ENCODE results near the gene MPC2.
"Not testable (repeated sequence)": the region's sequence is repeated elsewhere in the genome, so short reads cannot be mapped to it uniquely, and the experiment has no call there.

The MPC2 gene

GRCh38 chr1:167909691-167910180 lies 27.1 kb downstream of the MPC2 start:
- Histone ChIP-seq H3K9ac (ENCODE audit: low read depth in 1 of 2, low read length in 2 of 2) (no peak overlapping the region), H3K36me3 (ENCODE audit: control insufficient read depth in 1 of 2, insufficient read depth in 2 of 2, low read length in 2 of 2) (peaks cover 0 to 8% of the 10 kb centered on the region in 2 donors)

GRCh38 chr1:167905671-167906070 lies 31.2 kb downstream of the MPC2 start:
- Histone ChIP-seq H3K9me3 (ENCODE audit: control insufficient read depth in 1 of 2, low read length in 2 of 2) (peaks cover 6 to 8% of the 10 kb centered on the region in 2 donors), H3K36me3 (ENCODE audit: control insufficient read depth in 1 of 2, insufficient read depth in 2 of 2, low read length in 2 of 2) (no peaks in the 10 kb centered on the region), H3K4me1 (ENCODE audit: control insufficient read depth in 1 of 2, insufficient read depth in 2 of 2, low read length in 2 of 2) (peaks cover 0 to 3% of the 10 kb centered on the region in 2 donors), H3K4me3 (ENCODE audit: low read depth in 1 of 2, low read length in 2 of 2) (no peak overlapping the region), H3K9ac (ENCODE audit: low read depth in 1 of 2, low read length in 2 of 2) (no peak overlapping the region), H3K27me3 (ENCODE audit: control insufficient read depth in 1 of 2, insufficient read depth in 2 of 2, low read length in 2 of 2) (no peaks in the 10 kb centered on the region), H3K27ac (ENCODE audit: low read depth, low read length) (no peak overlapping the region)

More at GRCh38 chr1:167909691-167910180, 27.1 kb downstream of the MPC2 start:
- Histone ChIP-seq H3K9me3 (ENCODE audit: control insufficient read depth in 1 of 2, low read length in 2 of 2) (peaks cover 6 to 8% of the 10 kb centered on the region in 2 donors), H3K27ac (ENCODE audit: low read depth, low read length) (no peak overlapping the region), H3K27me3 (ENCODE audit: control insufficient read depth in 1 of 2, insufficient read depth in 2 of 2, low read length in 2 of 2) (no peaks in the 10 kb centered on the region), H3K4me3 (ENCODE audit: low read depth in 1 of 2, low read length in 2 of 2) (no peak overlapping the region), H3K4me1 (ENCODE audit: control insufficient read depth in 1 of 2, insufficient read depth in 2 of 2, low read length in 2 of 2) (peaks cover 0 to 3% of the 10 kb centered on the region in 2 donors)

DNA sequence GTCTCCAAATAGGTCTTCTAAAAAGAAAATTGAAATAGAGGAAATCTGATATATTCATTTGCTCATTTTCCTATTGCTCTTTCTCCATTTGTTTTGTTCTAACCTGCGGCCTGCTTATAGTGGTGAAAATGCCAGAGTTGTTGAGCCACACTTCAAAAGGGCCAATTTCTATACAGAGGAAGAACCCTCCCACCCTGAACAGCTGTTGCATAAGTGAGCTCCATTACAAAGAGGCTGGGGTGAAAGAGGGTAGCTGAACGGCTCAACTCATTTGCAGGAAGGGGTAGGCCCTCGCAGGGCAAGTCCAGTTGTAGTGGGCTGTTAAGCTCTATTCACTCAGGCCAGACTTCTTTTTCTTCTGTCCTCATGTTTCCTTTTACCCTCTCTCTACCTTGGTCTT lies 31.7 kb downstream of the MPC2 start:
- Histone ChIP-seq H3K4me1 (ENCODE audit: control insufficient read depth in 1 of 2, insufficient read depth in 2 of 2, low read length in 2 of 2) (no peaks in the 10 kb centered on the region), H3K9me3 (ENCODE audit: control insufficient read depth in 1 of 2, low read length in 2 of 2) (peaks cover 6 to 7% of the 10 kb centered on the region in 2 donors), H3K27ac (ENCODE audit: low read depth, low read length) (no peak overlapping the region), H3K9ac (ENCODE audit: low read depth in 1 of 2, low read length in 2 of 2) (no peak overlapping the region), H3K36me3 (ENCODE audit: control insufficient read depth in 1 of 2, insufficient read depth in 2 of 2, low read length in 2 of 2) (no peaks in the 10 kb centered on the region), H3K27me3 (ENCODE audit: control insufficient read depth in 1 of 2, insufficient read depth in 2 of 2, low read length in 2 of 2) (no peaks in the 10 kb centered on the region), H3K4me3 (ENCODE audit: low read depth in 1 of 2, low read length in 2 of 2) (no peak overlapping the region)

DNA sequence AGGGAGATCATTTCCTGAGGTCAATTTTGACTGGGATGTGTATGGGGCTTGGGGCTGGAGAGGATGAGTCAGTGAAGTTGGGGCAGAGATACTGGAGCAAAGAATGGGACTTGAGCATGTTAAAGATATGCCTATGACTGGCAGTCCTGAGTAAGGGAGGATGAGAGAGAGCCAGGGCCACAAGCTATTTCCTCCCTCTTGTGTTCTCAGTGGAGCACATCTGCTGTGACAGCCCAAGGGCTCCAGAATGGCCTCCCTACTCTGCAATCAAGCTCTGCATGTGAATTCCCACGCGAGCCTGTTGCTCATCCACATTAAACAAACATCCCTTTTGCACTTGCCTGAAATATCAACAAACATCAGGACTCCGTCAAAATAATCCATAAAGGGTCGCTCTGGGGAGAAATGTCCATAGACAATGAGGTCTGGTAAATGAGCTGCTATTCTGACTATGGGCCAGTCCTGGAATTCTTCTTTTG lies 32.2 kb downstream of the MPC2 start:
- Histone ChIP-seq H3K4me3 (ENCODE audit: low read depth in 1 of 2, low read length in 2 of 2) (no peak overlapping the region), H3K36me3 (ENCODE audit: control insufficient read depth in 1 of 2, insufficient read depth in 2 of 2, low read length in 2 of 2) (no peaks in the 10 kb centered on the region), H3K4me1 (ENCODE audit: control insufficient read depth in 1 of 2, insufficient read depth in 2 of 2, low read length in 2 of 2) (no peaks in the 10 kb centered on the region), H3K27me3 (ENCODE audit: control insufficient read depth in 1 of 2, insufficient read depth in 2 of 2, low read length in 2 of 2) (no peaks in the 10 kb centered on the region), H3K27ac (ENCODE audit: low read depth, low read length) (no peak overlapping the region), H3K9me3 (ENCODE audit: control insufficient read depth in 1 of 2, low read length in 2 of 2) (peaks cover 2 to 3% of the 10 kb centered on the region in 2 donors), H3K9ac (ENCODE audit: low read depth in 1 of 2, low read length in 2 of 2) (no peak overlapping the region)

DNA sequence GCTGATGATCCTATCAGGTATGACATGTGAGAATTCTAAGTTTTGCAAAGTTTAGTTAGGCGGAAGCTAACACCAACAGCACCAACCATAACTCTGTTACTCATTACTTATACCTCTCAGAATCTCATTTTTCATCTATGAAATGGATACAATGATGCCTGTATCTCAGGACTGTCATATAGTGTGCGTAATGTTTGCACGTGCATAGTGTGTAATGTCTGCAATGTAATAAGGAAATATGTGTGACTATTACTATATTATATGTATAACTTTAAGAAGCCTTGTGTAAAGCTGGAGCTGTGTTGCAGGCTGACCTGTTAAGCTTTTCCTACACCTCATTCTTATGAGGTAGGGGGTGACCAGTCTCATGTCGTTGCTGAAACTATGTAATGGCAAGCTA lies 36.0 kb downstream of the MPC2 start:
- Histone ChIP-seq H3K9ac (ENCODE audit: low read depth in 1 of 2, low read length in 2 of 2) (no peak overlapping the region), H3K9me3 (ENCODE audit: control insufficient read depth in 1 of 2, low read length in 2 of 2) (no peaks in the 10 kb centered on the region), H3K27me3 (ENCODE audit: control insufficient read depth in 1 of 2, insufficient read depth in 2 of 2, low read length in 2 of 2) (no peaks in the 10 kb centered on the region), H3K4me1 (ENCODE audit: control insufficient read depth in 1 of 2, insufficient read depth in 2 of 2, low read length in 2 of 2) (no peaks in the 10 kb centered on the region), H3K27ac (ENCODE audit: low read depth, low read length) (no peak overlapping the region), H3K4me3 (ENCODE audit: low read depth in 1 of 2, low read length in 2 of 2) (no peak overlapping the region), H3K36me3 (ENCODE audit: control insufficient read depth in 1 of 2, insufficient read depth in 2 of 2, low read length in 2 of 2) (no peaks in the 10 kb centered on the region)

DNA sequence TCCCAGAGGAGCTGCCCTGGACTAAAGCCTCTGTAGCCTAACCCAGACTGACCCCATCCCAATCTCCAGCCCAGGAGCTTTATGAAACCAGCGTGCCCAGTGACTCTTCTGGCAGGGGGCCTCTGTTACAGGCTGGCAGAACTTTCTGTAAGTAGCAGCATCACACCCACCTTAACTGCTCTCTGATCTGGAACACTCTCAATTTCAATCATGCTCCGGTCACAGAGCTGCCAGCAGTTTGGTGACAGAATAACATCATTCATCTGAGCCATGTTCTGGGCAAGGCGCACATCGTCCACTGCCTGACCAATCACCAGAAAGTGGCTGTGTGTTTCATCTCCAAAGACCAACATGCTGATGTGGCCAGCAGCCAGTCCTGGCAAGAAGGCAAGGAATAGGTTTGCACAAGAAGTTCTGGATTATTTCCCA lies 37.6 kb downstream of the MPC2 start:
- no peak overlapping the region for H3K27ac ChIP-seq (ENCODE audit: low read depth, low read length)
- no peaks in the 10 kb centered on the region for H3K27me3 ChIP-seq (ENCODE audit: control insufficient read depth in 1 of 2, insufficient read depth in 2 of 2, low read length in 2 of 2)
- no peak overlapping the region for H3K9ac ChIP-seq (ENCODE audit: low read depth in 1 of 2, low read length in 2 of 2)
- no peak overlapping the region for H3K4me3 ChIP-seq (ENCODE audit: low read depth in 1 of 2, low read length in 2 of 2)
- no peaks in the 10 kb centered on the region for H3K36me3 ChIP-seq (ENCODE audit: control insufficient read depth in 1 of 2, insufficient read depth in 2 of 2, low read length in 2 of 2)
- no peaks in the 10 kb centered on the region for H3K4me1 ChIP-seq (ENCODE audit: control insufficient read depth in 1 of 2, insufficient read depth in 2 of 2, low read length in 2 of 2)
- H3K9me3 ChIP-seq (ENCODE audit: control insufficient read depth in 1 of 2, low read length in 2 of 2), result no peaks in the 10 kb centered on the region

DNA sequence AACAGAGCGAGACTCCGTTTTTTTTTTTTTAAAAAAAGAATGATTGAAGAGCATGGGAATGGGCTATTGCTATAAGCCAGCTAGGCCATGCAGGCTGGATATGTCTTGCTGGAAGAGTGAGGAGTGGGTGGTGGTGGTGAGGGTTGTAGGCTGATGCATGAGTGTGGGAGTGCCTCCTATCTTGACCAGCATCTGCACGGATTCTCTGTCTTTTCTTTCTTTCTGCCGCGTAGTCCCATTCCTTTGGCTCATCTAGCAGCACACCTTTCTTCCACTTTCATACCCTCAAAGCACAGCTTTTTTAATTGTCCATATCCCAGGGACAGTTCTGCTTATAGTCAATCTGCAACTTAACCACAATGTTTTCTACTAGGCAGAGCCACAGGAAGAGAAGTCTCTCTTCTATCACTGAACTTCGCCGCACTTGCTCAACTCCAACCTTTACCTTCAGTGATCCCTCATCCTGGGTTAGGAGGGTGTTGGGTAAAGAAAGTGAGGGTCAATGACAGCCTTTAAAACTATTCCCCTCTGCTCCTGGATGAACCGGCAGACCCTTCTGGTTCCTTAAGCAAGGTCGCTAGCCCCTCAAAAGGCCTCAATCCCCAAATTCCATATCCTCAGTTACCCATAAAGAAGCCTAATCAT lies 38.2 kb downstream of the MPC2 start:
- Histone ChIP-seq H3K4me1 (ENCODE audit: control insufficient read depth in 1 of 2, insufficient read depth in 2 of 2, low read length in 2 of 2) (no peaks in the 10 kb centered on the region), H3K9me3 (ENCODE audit: control insufficient read depth in 1 of 2, low read length in 2 of 2) (no peaks in the 10 kb centered on the region), H3K27me3 (ENCODE audit: control insufficient read depth in 1 of 2, insufficient read depth in 2 of 2, low read length in 2 of 2) (no peaks in the 10 kb centered on the region), H3K9ac (ENCODE audit: low read depth in 1 of 2, low read length in 2 of 2) (no peak overlapping the region), H3K36me3 (ENCODE audit: control insufficient read depth in 1 of 2, insufficient read depth in 2 of 2, low read length in 2 of 2) (no peaks in the 10 kb centered on the region), H3K27ac (ENCODE audit: low read depth, low read length) (no peak overlapping the region), H3K4me3 (ENCODE audit: low read depth in 1 of 2, low read length in 2 of 2) (no peak overlapping the region)

GRCh38 chr1:167893798-167894197 lies 43.1 kb downstream of the MPC2 start:
- H3K27me3 ChIP-seq (ENCODE audit: control insufficient read depth in 1 of 2, insufficient read depth in 2 of 2, low read length in 2 of 2), result no peaks in the 10 kb centered on the region
- H3K9ac ChIP-seq (ENCODE audit: low read depth in 1 of 2, low read length in 2 of 2), result no peak overlapping the region
- H3K9me3 ChIP-seq (ENCODE audit: control insufficient read depth in 1 of 2, low read length in 2 of 2), result no peaks in the 10 kb centered on the region
- H3K36me3 ChIP-seq (ENCODE audit: control insufficient read depth in 1 of 2, insufficient read depth in 2 of 2, low read length in 2 of 2), result no peaks in the 10 kb centered on the region
- H3K4me3 ChIP-seq (ENCODE audit: low read depth in 1 of 2, low read length in 2 of 2), result no peak overlapping the region
- H3K27ac ChIP-seq (ENCODE audit: low read depth, low read length), result no peak overlapping the region
- no peaks in the 10 kb centered on the region for H3K4me1 ChIP-seq (ENCODE audit: control insufficient read depth in 1 of 2, insufficient read depth in 2 of 2, low read length in 2 of 2)

GRCh38 chr1:167890400-167890799 lies 46.5 kb downstream of the MPC2 start:
- Histone ChIP-seq H3K4me3 (ENCODE audit: low read depth in 1 of 2, low read length in 2 of 2) (no peak overlapping the region), H3K36me3 (ENCODE audit: control insufficient read depth in 1 of 2, insufficient read depth in 2 of 2, low read length in 2 of 2) (no peaks in the 10 kb centered on the region), H3K27ac (ENCODE audit: low read depth, low read length) (no peak overlapping the region), H3K27me3 (ENCODE audit: control insufficient read depth in 1 of 2, insufficient read depth in 2 of 2, low read length in 2 of 2) (no peaks in the 10 kb centered on the region), H3K9ac (ENCODE audit: low read depth in 1 of 2, low read length in 2 of 2) (no peak overlapping the region), H3K4me1 (ENCODE audit: control insufficient read depth in 1 of 2, insufficient read depth in 2 of 2, low read length in 2 of 2) (no peaks in the 10 kb centered on the region), H3K9me3 (ENCODE audit: control insufficient read depth in 1 of 2, low read length in 2 of 2) (no peaks in the 10 kb centered on the region)

- H3K9ac ChIP-seq (ENCODE audit: low read depth in 1 of 2, low read length in 2 of 2); H3K4me1 ChIP-seq (ENCODE audit: control insufficient read depth in 1 of 2, insufficient read depth in 2 of 2, low read length in 2 of 2); H3K36me3 ChIP-seq (ENCODE audit: control insufficient read depth in 1 of 2, insufficient read depth in 2 of 2, low read length in 2 of 2); H3K4me3 ChIP-seq (ENCODE audit: low read depth in 1 of 2, low read length in 2 of 2); H3K9me3 ChIP-seq (ENCODE audit: control insufficient read depth in 1 of 2, low read length in 2 of 2); H3K27me3 ChIP-seq (ENCODE audit: control insufficient read depth in 1 of 2, insufficient read depth in 2 of 2, low read length in 2 of 2); H3K27ac ChIP-seq (ENCODE audit: low read depth, low read length): not testable (repeated sequence)
Measured at GRCh38 chr1:167887187-167887586, 49.7 kb downstream of the MPC2 start.

Data from duodenal mucosa (tissue), 2 donors.